KMS-11 (cell line): ENCODE results near the gene APOO.
A peak's percentile ranks its signal among the peaks of the same experiment; 100 is the strongest.

Experiments used
- H2AFZ ChIP-seq: fragments of 200-600 bp; sonication (generic); 2 replicates; pipeline ENCODE4 v1.6.1; 2016; ENCODE audit warnings: antibody characterized with exemption, mixed run types, low read depth
- H3K27ac ChIP-seq: fragments of 200-600 bp; sonication (generic); 2 replicates; pipeline ENCODE4 v1.6.1; 2016; ENCODE audit warnings: mild to moderate bottlenecking, mixed run types
- H3K27me3 ChIP-seq: fragments of 200-600 bp; sonication (generic); 2 replicates; pipeline ENCODE4 v1.6.1; 2017; ENCODE audit warnings: mild to moderate bottlenecking, low read depth, mixed run types, moderate library complexity; ENCODE audit not compliant: insufficient read depth
- H3K36me3 ChIP-seq: fragments of 200-600 bp; sonication (generic); 2 replicates; pipeline ENCODE4 v1.6.1; 2017; ENCODE audit warnings: mild to moderate bottlenecking, mixed run types; ENCODE audit not compliant: insufficient read depth
- H3K4me1 ChIP-seq: fragments of 200-600 bp; sonication (generic); 2 replicates; pipeline ENCODE4 v1.6.1; 2016; ENCODE audit warnings: mild to moderate bottlenecking, low read depth, mixed run types; ENCODE audit not compliant: poor library complexity, severe bottlenecking
- H3K4me2 ChIP-seq: fragments of 200-600 bp; sonication (generic); 2 replicates; pipeline ENCODE4 v1.7.0; 2016; ENCODE audit warnings: mild to moderate bottlenecking, mixed run types
- H3K4me3 ChIP-seq: fragments of 200-600 bp; sonication (generic); IDR thresholded peaks from 2 replicates; pipeline ENCODE4 v1.6.1; 2017; ENCODE audit warnings: low read depth, low read length, mixed read lengths; ENCODE audit not compliant: insufficient read depth
- H3K79me2 ChIP-seq: fragments of 200-600 bp; sonication (generic); 2 replicates; pipeline ENCODE4 v1.6.1; 2016; ENCODE audit warnings: low read depth, mixed run types; ENCODE audit not compliant: insufficient read depth
- H3K9ac ChIP-seq: fragments of 200-600 bp; sonication (generic); 2 replicates; pipeline ENCODE4 v1.6.1; 2016; ENCODE audit warnings: mild to moderate bottlenecking, mixed run types
- H4K20me1 ChIP-seq: fragments of 200-600 bp; sonication (generic); 2 replicates; pipeline ENCODE4 v1.6.1; 2016; ENCODE audit warnings: mild to moderate bottlenecking, mixed run types; ENCODE audit not compliant: insufficient read depth
- TF ChIP-seq, protein P1 (sequence below): fragments of 200-600 bp; sonication (generic); conservative IDR thresholded peaks from 2 replicates; pipeline ENCODE4 v1.6.1; 2017; ENCODE audit warnings: low read depth, mild to moderate bottlenecking, antibody characterized with exemption, low read length, moderate library complexity, mixed read lengths

The APOO gene

GRCh38 chrX:23787745-23788118 lies 120.0 kb downstream of the APOO start:
- TF ChIP-seq, protein P1, sequence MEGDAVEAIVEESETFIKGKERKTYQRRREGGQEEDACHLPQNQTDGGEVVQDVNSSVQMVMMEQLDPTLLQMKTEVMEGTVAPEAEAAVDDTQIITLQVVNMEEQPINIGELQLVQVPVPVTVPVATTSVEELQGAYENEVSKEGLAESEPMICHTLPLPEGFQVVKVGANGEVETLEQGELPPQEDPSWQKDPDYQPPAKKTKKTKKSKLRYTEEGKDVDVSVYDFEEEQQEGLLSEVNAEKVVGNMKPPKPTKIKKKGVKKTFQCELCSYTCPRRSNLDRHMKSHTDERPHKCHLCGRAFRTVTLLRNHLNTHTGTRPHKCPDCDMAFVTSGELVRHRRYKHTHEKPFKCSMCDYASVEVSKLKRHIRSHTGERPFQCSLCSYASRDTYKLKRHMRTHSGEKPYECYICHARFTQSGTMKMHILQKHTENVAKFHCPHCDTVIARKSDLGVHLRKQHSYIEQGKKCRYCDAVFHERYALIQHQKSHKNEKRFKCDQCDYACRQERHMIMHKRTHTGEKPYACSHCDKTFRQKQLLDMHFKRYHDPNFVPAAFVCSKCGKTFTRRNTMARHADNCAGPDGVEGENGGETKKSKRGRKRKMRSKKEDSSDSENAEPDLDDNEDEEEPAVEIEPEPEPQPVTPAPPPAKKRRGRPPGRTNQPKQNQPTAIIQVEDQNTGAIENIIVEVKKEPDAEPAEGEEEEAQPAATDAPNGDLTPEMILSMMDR = no peak
- no peaks in the 10 kb centered on the region for H3K79me2 ChIP-seq
- no peaks in the 10 kb centered on the region for H3K27me3 ChIP-seq
- H3K36me3 ChIP-seq = no peaks in the 10 kb centered on the region
- peaks cover 9% of the 10 kb centered on the region for H3K4me1 ChIP-seq
- no peak overlapping the region for H3K27ac ChIP-seq
- no peak overlapping the region for H3K4me3 ChIP-seq
- no peak overlapping the region for H3K4me2 ChIP-seq
- H3K9ac ChIP-seq = no peak overlapping the region
- no peak overlapping the region for H2AFZ ChIP-seq
- H4K20me1 ChIP-seq = no peaks in the 10 kb centered on the region

DNA sequence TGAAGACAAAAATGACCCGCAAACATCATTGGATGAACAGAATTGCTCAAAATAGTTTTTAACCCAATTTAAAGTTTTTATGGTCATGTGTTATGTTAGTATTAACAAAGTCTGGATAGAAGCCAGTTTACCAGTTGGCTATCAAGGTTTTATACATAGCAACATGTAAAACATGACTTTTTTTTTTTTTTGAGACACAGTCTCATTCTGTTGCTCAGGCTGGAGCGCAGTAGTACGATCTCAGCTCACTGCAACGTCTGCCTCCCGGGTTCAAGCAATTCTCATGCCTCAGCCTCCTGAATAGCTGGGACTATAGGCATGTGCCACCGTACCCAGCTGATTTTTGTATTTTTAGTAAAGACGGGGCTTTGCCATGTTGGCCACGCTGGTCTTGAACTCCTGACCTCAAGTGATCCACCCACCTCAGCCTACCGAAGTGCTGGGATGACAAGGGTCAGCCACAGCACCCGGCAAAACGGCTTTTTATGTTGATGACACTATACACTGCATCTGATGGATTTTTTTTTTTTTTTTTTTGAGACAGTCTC lies 121.4 kb downstream of the APOO start:
- Histone ChIP-seq H3K4me3 (no peak overlapping the region), H3K36me3 (no peaks in the 10 kb centered on the region), H3K4me2 (no peak overlapping the region), H3K27ac (no peak overlapping the region), H3K9ac (no peak overlapping the region), H4K20me1 (no peaks in the 10 kb centered on the region), H3K27me3 (no peaks in the 10 kb centered on the region), H2AFZ (no peak overlapping the region), H3K79me2 (no peaks in the 10 kb centered on the region), H3K4me1 (peaks cover 18% of the 10 kb centered on the region)
- TF ChIP-seq, protein P1 = no peak

DNA sequence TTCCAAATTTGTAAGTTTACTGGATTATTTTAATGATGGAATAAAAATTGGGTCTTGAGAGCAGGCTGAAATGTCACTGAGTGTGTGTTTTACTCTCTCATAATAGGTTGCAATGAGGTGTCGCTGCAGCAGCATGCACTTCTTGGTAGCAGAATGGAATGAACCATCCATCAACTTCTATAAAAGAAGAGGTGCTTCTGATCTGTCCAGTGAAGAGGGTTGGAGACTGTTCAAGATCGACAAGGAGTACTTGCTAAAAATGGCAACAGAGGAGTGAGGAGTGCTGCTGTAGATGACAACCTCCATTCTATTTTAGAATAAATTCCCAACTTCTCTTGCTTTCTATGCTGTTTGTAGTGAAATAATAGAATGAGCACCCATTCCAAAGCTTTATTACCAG lies 122.2 kb downstream of the APOO start:
- peaks cover 18% of the 10 kb centered on the region for H3K4me1 ChIP-seq
- H4K20me1 ChIP-seq = no peaks in the 10 kb centered on the region
- H3K4me2 ChIP-seq = no peak overlapping the region
- H3K27ac ChIP-seq = no peak overlapping the region
- no peaks in the 10 kb centered on the region for H3K36me3 ChIP-seq
- H3K9ac ChIP-seq = no peak overlapping the region
- no peak overlapping the region for H2AFZ ChIP-seq
- TF ChIP-seq, protein P1 = no peak
- no peaks in the 10 kb centered on the region for H3K79me2 ChIP-seq
- no peak overlapping the region for H3K4me3 ChIP-seq
- H3K27me3 ChIP-seq = no peaks in the 10 kb centered on the region

DNA sequence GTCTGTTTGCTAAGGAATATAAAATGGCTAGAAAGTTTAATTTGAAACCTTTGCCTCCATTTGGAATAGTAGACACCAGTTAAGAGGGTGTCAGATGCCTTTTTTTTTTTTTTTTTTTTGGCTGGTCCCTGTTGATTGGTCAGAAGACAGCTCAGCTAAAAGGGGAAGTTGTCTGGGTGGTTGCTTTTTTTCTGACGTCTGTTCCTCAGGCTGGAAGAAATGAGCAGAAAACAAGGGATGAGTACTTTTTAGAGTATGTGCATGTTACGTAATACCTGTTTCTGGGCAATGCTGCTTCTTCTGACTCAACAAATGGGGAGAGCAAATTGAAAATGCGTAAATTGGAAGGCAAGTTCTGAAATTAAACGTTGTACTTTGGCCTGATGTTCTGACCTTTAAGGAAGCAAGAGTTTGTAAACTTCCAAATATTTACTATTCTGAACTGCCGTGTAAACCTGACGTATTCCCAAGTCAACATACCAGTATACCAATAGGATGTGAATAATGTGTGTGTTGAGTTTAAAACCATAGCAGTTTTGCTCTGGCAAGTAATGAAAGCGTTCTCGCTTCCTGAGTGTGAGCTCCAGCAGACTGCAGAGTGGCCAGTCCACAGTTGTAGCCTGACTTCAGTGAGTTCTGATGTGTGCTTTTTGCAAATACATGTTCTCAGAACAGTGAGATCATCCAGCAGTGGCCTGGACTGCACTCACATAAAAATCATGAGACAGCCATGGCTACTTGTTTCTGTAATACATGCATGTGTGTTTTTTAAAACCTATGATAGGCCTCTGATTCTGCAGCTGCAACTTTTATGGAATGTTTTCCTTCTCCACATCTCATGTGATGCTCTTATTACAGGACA lies 123.0 kb downstream of the APOO start:
- H3K27ac ChIP-seq = no peak overlapping the region

More for the DNA sequence above, 123.0 kb downstream of the APOO start:
- H3K79me2 ChIP-seq = no peaks in the 10 kb centered on the region
- no peak overlapping the region for H2AFZ ChIP-seq
- no peaks in the 10 kb centered on the region for H3K36me3 ChIP-seq
- TF ChIP-seq, protein P1 = no peak
- H3K4me3 ChIP-seq = no peak overlapping the region
- H3K27me3 ChIP-seq = no peaks in the 10 kb centered on the region
- H4K20me1 ChIP-seq = no peaks in the 10 kb centered on the region
- H3K4me2 ChIP-seq = peak overlapping the region; percentile 84; the same call in 1 of the 2 replicates
- no peak overlapping the region for H3K9ac ChIP-seq
- peaks cover 18% of the 10 kb centered on the region for H3K4me1 ChIP-seq
